B cell (primary cell): ENCODE results near the gene EHD4. TPM values are rescaled to one million over a fixed set of nuclear protein-coding genes. Genes with fewer than 3 reads are reported as not detected.

Experiments used
- ATAC-seq: fragments of 200-7000 bp; cut with Tn5 transposase; one replicate; pipeline ENCODE4 v1.10.0; 2021; ENCODE audit warnings: low read depth, mild to moderate bottlenecking, moderate number of reproducible peaks, moderate library complexity
- CTCF ChIA-PET: fragments of 350-600 bp; sonication (Branson Sonifier 250); formaldehyde crosslinking; loops from one replicate; lab custom pipeline; 2021; ENCODE audit warnings: antibody characterized with exemption, inconsistent platforms; lab: Charles Lee
- POLR2A ChIA-PET: fragments of 350-600 bp; sonication (Branson Sonifier 250); formaldehyde crosslinking; loops from one replicate; lab custom pipeline; 2021; ENCODE audit warnings: antibody characterized with exemption; lab: Charles Lee
- DNase-seq: peaks from one replicate; pipeline ENCODE4 v3.0.0; 2013
- H2AFZ ChIP-seq: 2 replicates; pipeline ENCODE4 v1.6.1; 2012; ENCODE audit warnings: mild to moderate bottlenecking, low read depth, low read length; ENCODE audit not compliant: insufficient read depth, poor library complexity, severe bottlenecking
- H3K27ac ChIP-seq, 2 donors: 1 replicate in 1 of 2; 2 replicates in 1 of 2; pipeline ENCODE4 v1.5.1; 2012 to 2013; ENCODE audit warnings: low read length in 2 of 2, mild to moderate bottlenecking in 2 of 2, moderate library complexity in 1 of 2
- H3K27me3 ChIP-seq, 4 experiments: fragments of 200-600 bp in 1 of 4; sonication (generic) in 1 of 4; replicated peaks in 1 of 4; 1 replicate in 2 of 4; 2 replicates in 2 of 4; pipeline versions ENCODE4 v1.6.1 to v1.7.0; 2013 to 2016; ENCODE audit warnings: low read length in 3 of 4, mild to moderate bottlenecking in 2 of 4, mixed read lengths in 1 of 4, moderate library complexity in 1 of 4; ENCODE audit not compliant: insufficient read depth in 4 of 4, control insufficient read depth in 3 of 4; ENCODE audit errors: control extremely low read depth in 1 of 4
- H3K36me3 ChIP-seq, 2 experiments: replicated peaks in 1 of 2; 1 replicate in 1 of 2; 2 replicates in 1 of 2; pipeline versions ENCODE4 v1.6.1 to v1.7.1; 2013; ENCODE audit warnings: low read length in 1 of 2; ENCODE audit not compliant: insufficient read depth in 2 of 2, control insufficient read depth in 1 of 2; ENCODE audit errors: control extremely low read depth in 1 of 2, extremely low read depth in 1 of 2
- H3K4me1 ChIP-seq, 2 donors: fragments of 200-600 bp in 1 of 2; sonication (generic) in 1 of 2; 1 replicate in 1 of 2; 2 replicates in 1 of 2; pipeline versions ENCODE4 v1.5.1 to v1.6.1; 2013 to 2017; ENCODE audit warnings: low read length in 2 of 2; ENCODE audit not compliant: control insufficient read depth in 2 of 2, insufficient read depth in 2 of 2
- H3K4me2 ChIP-seq: replicated peaks from 2 replicates; pipeline ENCODE3; 2012; ENCODE audit warnings: mild to moderate bottlenecking, low read depth, low read length; ENCODE audit not compliant: poor library complexity, severe bottlenecking
- H3K4me3 ChIP-seq, 5 experiments: fragments of 200-600 bp in 1 of 5; sonication (generic) in 1 of 5; 1 replicate in 3 of 5; 2 replicates in 2 of 5; pipeline versions ENCODE4 v1.5.1 to v1.7.0; 2011 to 2016; ENCODE audit warnings: low read length in 4 of 5, mild to moderate bottlenecking in 4 of 5, low read depth in 2 of 5, control low read depth in 1 of 5, moderate library complexity in 1 of 5; ENCODE audit not compliant: insufficient read depth in 1 of 5; ENCODE audit errors: control extremely low read depth in 1 of 5, extremely low read depth in 1 of 5
- H3K79me2 ChIP-seq: fragments of 200-600 bp; sonication (generic); one replicate; pipeline ENCODE4 v1.6.0; 2016; ENCODE audit warnings: low read length; ENCODE audit not compliant: control insufficient read depth, insufficient read depth
- H3K9ac ChIP-seq: fragments of 200-600 bp; sonication (generic); 2 replicates; pipeline ENCODE4 v1.6.1; 2017; ENCODE audit warnings: mild to moderate bottlenecking, low read length, moderate library complexity
- H3K9me3 ChIP-seq, 3 donors: one replicate each; pipeline versions ENCODE4 v1.6.1 to v1.7.1; 2013; ENCODE audit warnings: low read length in 2 of 3; ENCODE audit not compliant: control insufficient read depth in 2 of 3, insufficient read depth in 1 of 3; ENCODE audit errors: control extremely low read depth in 1 of 3
- H4K20me1 ChIP-seq: 2 replicates; pipeline ENCODE4 v1.6.0; 2012; ENCODE audit warnings: mild to moderate bottlenecking, low read length; ENCODE audit not compliant: insufficient read depth, control insufficient read depth, poor library complexity, severe bottlenecking
- H3K27ac Mint-ChIP-seq: one replicate; pipeline ENCODE4 v1.8.0; 2021; ENCODE audit warnings: mixed read lengths
- H3K27me3 Mint-ChIP-seq: one replicate; pipeline ENCODE4 v1.8.0; 2021; ENCODE audit warnings: mixed read lengths
- H3K4me1 Mint-ChIP-seq: one replicate; pipeline ENCODE4 v1.8.0; 2021; ENCODE audit warnings: mixed read lengths
- H3K4me3 Mint-ChIP-seq: one replicate; pipeline ENCODE4 v1.8.0; 2021; ENCODE audit warnings: mixed read lengths
- H3K9me3 Mint-ChIP-seq: one replicate; pipeline ENCODE4 v1.8.0; 2022; ENCODE audit warnings: mixed read lengths; ENCODE audit not compliant: insufficient read depth
- CTCF ChIP-seq: fragments of 200-600 bp; IDR thresholded peaks from one replicate; pipeline ENCODE4 v1.8.0; 2022; ENCODE audit warnings: antibody characterized with exemption, mild to moderate bottlenecking
- EZH2 ChIP-seq: IDR thresholded peaks from 2 replicates; pipeline ENCODE4 v1.6.1; 2012; ENCODE audit warnings: borderline replicate concordance, low read depth, mild to moderate bottlenecking, moderate library complexity, low read length; ENCODE audit not compliant: insufficient read depth, poor library complexity, severe bottlenecking
- WGBS: methylation state at CpG from one replicate; pipeline ENCODE4 v1.1.5; 2013; ENCODE audit warnings: missing lambda C conversion rate; ENCODE audit not compliant: insufficient coverage; 5-methylcytosine and 5-hydroxymethylcytosine counted together
- intact Hi-C: fragments of 100-400 bp; cut with micrococcal nuclease; formaldehyde crosslinking; loops from one replicate; pipeline ENCODE4 v1.10.0; 2022
- polyA plus RNA-seq: library from polyadenylated mRNA; depleted of rRNA; stranded (reverse); fragments of >200 nt; gene quantifications from 2 replicates; pipeline ENCODE4 v1.2.3, GENCODE V29; 2012
- total RNA-seq, 2 donors: library from RNA; stranded (reverse); fragments of 120-200 nt in 1 of 2; gene quantifications; 1 replicate in 1 of 2; 2 replicates in 1 of 2; pipeline versions ENCODE4 v1.2.3 to v1.2.4, GENCODE V29; 2013 to 2022

Gene EHD4
- total and polyA plus RNA-seq, 2 donors (not counting 1 experiment from before 2014, with no cell fraction given), result 3.1 to 12.7 TPM

- ChIA-PET CTCF (interaction anchor here (1.2 to 2.5 kb wide), 3 partner anchors 28 to 103 kb away, joined by 3 to 10 read pairs (median 7); partner anchors contain the start of gene MAPKBP1), POLR2A (no interaction called here)
- Mint-ChIP-seq H3K4me3 (no peak overlapping the region), H3K27me3 (peaks cover 26% of the 10 kb centered on the region), H3K4me1 (peaks cover 12% of the 10 kb centered on the region), H3K9me3 (no peaks in the 10 kb centered on the region), H3K27ac (no peak overlapping the region)
- Histone ChIP-seq H4K20me1 (no peaks in the 10 kb centered on the region), H3K27me3 (peaks cover 0 to 26% (median 1%) of the 10 kb centered on the region in 4 experiments), H3K4me1 (peaks cover 3 to 11% of the 10 kb centered on the region in 2 donors), H3K4me2 (no peak overlapping the region), H3K9me3 (no peaks in the 10 kb centered on the region), H2AFZ (no peak overlapping the region), H3K4me3 (no peak overlapping the region), H3K36me3 (no peaks in the 10 kb centered on the region), H3K27ac (no peak overlapping the region), H3K79me2 (no peaks in the 10 kb centered on the region), H3K9ac (no peak overlapping the region)
- DNase-seq (no peak), ATAC-seq (no peak)
- TF ChIP-seq EZH2, result no peak
- no peak for TF ChIP-seq CTCF
- WGBS, result 84% methylated on average over 11 of the region's 12 CpGs
- intact Hi-C loops, result no loop called here
Observed at GRCh38 chr15:41876689-41877088, 95.7 kb downstream of the EHD4 start.

GRCh38 chr15:41876007-41876406 lies 96.3 kb downstream of the EHD4 start:
- Histone ChIP-seq H3K27ac (no peak overlapping the region), H4K20me1 (no peaks in the 10 kb centered on the region), H3K27me3 (peaks cover 0 to 19% (median 1%) of the 10 kb centered on the region in 4 experiments), H3K9me3 (no peaks in the 10 kb centered on the region), H3K4me2 (peak overlapping the region; percentile 15), H3K4me3 (no peak overlapping the region), H3K9ac (no peak overlapping the region), H3K36me3 (no peaks in the 10 kb centered on the region), H2AFZ (no peak overlapping the region), H3K79me2 (no peaks in the 10 kb centered on the region), H3K4me1 (peaks cover 0 to 9% of the 10 kb centered on the region in 2 donors)
- H3K4me3 Mint-ChIP-seq, result peak overlapping the region; percentile 57
- POLR2A ChIA-PET, result no interaction called here
- H3K4me1 Mint-ChIP-seq, result peaks cover 7% of the 10 kb centered on the region
- H3K9me3 Mint-ChIP-seq, result no peaks in the 10 kb centered on the region
- CTCF ChIA-PET, result interaction anchor here (0.7 to 2.5 kb wide), 5 partner anchors 19 to 219 kb away, joined by 3 to 10 read pairs (median 6); partner anchors contain the start of gene MAPKBP1
- DNase-seq, result peak; percentile 31
- intact Hi-C loops, result no loop called here
- 77% methylated on average over 13 of the region's 13 CpGs for WGBS
- no peak overlapping the region for H3K27ac Mint-ChIP-seq
- H3K27me3 Mint-ChIP-seq, result peaks cover 19% of the 10 kb centered on the region
- peak; percentile 77 for ATAC-seq
- TF ChIP-seq CTCF, result no peak
- no peak for TF ChIP-seq EZH2
